H9 (cell line): ENCODE data around the gene GRIA4. TPM values are rescaled to one million over a fixed set of nuclear protein-coding genes. Genes with fewer than 3 reads are reported as not detected.

Experiments
- DNase-seq: peaks from one replicate; pipeline ENCODE4 v3.0.0-alpha.2; 2017
- H2AFZ ChIP-seq: one replicate; pipeline ENCODE4 v1.6.1; 2013; ENCODE audit warnings: mild to moderate bottlenecking, low read length, control low read depth, moderate library complexity
- H2AK5ac ChIP-seq: 2 replicates; pipeline ENCODE4 v1.6.1; 2013; ENCODE audit warnings: low read length, control low read depth, mixed read lengths; ENCODE audit not compliant: insufficient read length
- H2BK120ac ChIP-seq: one replicate; pipeline ENCODE4 v1.6.1; 2013; ENCODE audit warnings: low read depth, mild to moderate bottlenecking, low read length, control low read depth, inconsistent platforms; ENCODE audit not compliant: poor library complexity, severe bottlenecking
- H2BK12ac ChIP-seq: 2 replicates; pipeline ENCODE4 v1.6.1; 2013; ENCODE audit warnings: low read length, control low read depth, mixed read lengths, low read depth; ENCODE audit not compliant: insufficient read length
- H2BK15ac ChIP-seq: 2 replicates; pipeline ENCODE4 v1.6.1; 2013; ENCODE audit warnings: low read depth, low read length, control low read depth
- H2BK20ac ChIP-seq: one replicate; pipeline ENCODE4 v1.6.1; 2013; ENCODE audit warnings: low read depth, mild to moderate bottlenecking, low read length, control low read depth, inconsistent platforms; ENCODE audit not compliant: poor library complexity, severe bottlenecking
- H2BK5ac ChIP-seq: 2 replicates; pipeline ENCODE4 v1.6.1; 2013; ENCODE audit warnings: low read length, control low read depth, mixed read lengths; ENCODE audit not compliant: insufficient read length
- H3K14ac ChIP-seq: 2 replicates; pipeline ENCODE4 v1.6.1; 2013; ENCODE audit warnings: low read length, control low read depth; ENCODE audit not compliant: insufficient read depth
- H3K18ac ChIP-seq: 2 replicates; pipeline ENCODE4 v1.6.1; 2013; ENCODE audit warnings: low read depth, mild to moderate bottlenecking, mixed read lengths, low read length, control low read depth; ENCODE audit not compliant: insufficient read length
- H3K23ac ChIP-seq: 2 replicates; pipeline ENCODE4 v1.6.1; 2013; ENCODE audit warnings: low read length, control low read depth, mixed read lengths, low read depth; ENCODE audit not compliant: insufficient read length
- H3K23me2 ChIP-seq: 2 replicates; pipeline ENCODE4 v1.6.1; 2013; ENCODE audit warnings: low read depth, mild to moderate bottlenecking, mixed read lengths, low read length, control low read depth; ENCODE audit not compliant: insufficient read length, poor library complexity, severe bottlenecking
- H3K27ac ChIP-seq: 2 replicates; pipeline ENCODE4 v1.5.1; 2013; ENCODE audit warnings: low read length, control low read depth, mixed read lengths, low read depth; ENCODE audit not compliant: insufficient read length
- H3K27me3 ChIP-seq: 2 replicates; pipeline ENCODE4 v1.6.1; 2013; ENCODE audit warnings: low read length, control low read depth, inconsistent platforms; ENCODE audit not compliant: insufficient read depth
- H3K4ac ChIP-seq: 2 replicates; pipeline ENCODE4 v1.6.1; 2013; ENCODE audit warnings: low read depth, mild to moderate bottlenecking, control low read depth, inconsistent platforms, low read length, moderate library complexity
- H3K4me1 ChIP-seq: 2 replicates; pipeline ENCODE4 v1.6.1; 2013; ENCODE audit warnings: low read length, control low read depth, inconsistent platforms; ENCODE audit not compliant: insufficient read depth
- H3K4me2 ChIP-seq: 2 replicates; pipeline ENCODE4 v1.6.1; 2013; ENCODE audit warnings: low read length, control low read depth, mixed read lengths; ENCODE audit not compliant: insufficient read length, insufficient read depth
- H3K56ac ChIP-seq: 2 replicates; pipeline ENCODE4 v1.6.1; 2013; ENCODE audit warnings: low read depth, mild to moderate bottlenecking, mixed read lengths, low read length, control low read depth; ENCODE audit not compliant: insufficient read length
- H3K79me1 ChIP-seq: 2 replicates; pipeline ENCODE4 v1.6.1; 2013; ENCODE audit warnings: low read depth, mild to moderate bottlenecking, moderate library complexity, low read length, control low read depth, inconsistent platforms; ENCODE audit not compliant: insufficient read depth, poor library complexity, severe bottlenecking
- H3K79me2 ChIP-seq: 2 replicates; pipeline ENCODE4 v1.6.1; 2013; ENCODE audit warnings: low read length, control low read depth, inconsistent platforms; ENCODE audit not compliant: insufficient read depth
- H3K9ac ChIP-seq: 2 replicates; pipeline ENCODE4 v1.6.1; 2013; ENCODE audit warnings: low read length, control low read depth, mixed read lengths; ENCODE audit not compliant: insufficient read length; ENCODE audit errors: extremely low read depth
- H3K9me3 ChIP-seq: one replicate; pipeline ENCODE4 v1.6.1; 2013; ENCODE audit warnings: low read depth, low read length, inconsistent platforms; ENCODE audit not compliant: control insufficient read depth
- H3T11ph ChIP-seq: one replicate; pipeline ENCODE4 v1.6.1; 2013; ENCODE audit warnings: mild to moderate bottlenecking, low read length, control low read depth, inconsistent platforms
- H4K20me1 ChIP-seq: one replicate; pipeline ENCODE4 v1.6.1; 2013; ENCODE audit not compliant: control insufficient read depth, insufficient read length, insufficient read depth
- H4K5ac ChIP-seq: 2 replicates; pipeline ENCODE4 v1.6.1; 2013; ENCODE audit warnings: low read depth, mild to moderate bottlenecking, mixed read lengths, low read length, control low read depth; ENCODE audit not compliant: insufficient read length
- H4K8ac ChIP-seq: replicated peaks from 2 replicates; pipeline ENCODE4 v1.6.1; 2013; ENCODE audit warnings: low read length, control low read depth, mixed read lengths, low read depth; ENCODE audit not compliant: insufficient read length
- H4K91ac ChIP-seq: 2 replicates; pipeline ENCODE4 v1.6.1; 2013; ENCODE audit warnings: low read depth, mild to moderate bottlenecking, moderate library complexity, mixed read lengths, low read length, control low read depth; ENCODE audit not compliant: insufficient read length
- H3K27ac Mint-ChIP-seq, 3 experiments: 2 replicates in 2 of 3; 3 replicates in 1 of 3; pipeline ENCODE4 v1.8.0; 2020 to 2021; ENCODE audit warnings: mixed read lengths in 3 of 3, mild to moderate bottlenecking in 1 of 3, moderate library complexity in 1 of 3
- H3K27me3 Mint-ChIP-seq: 2 replicates; pipeline ENCODE4 v1.8.0; 2021; ENCODE audit warnings: low read depth, mild to moderate bottlenecking, moderate library complexity, mixed read lengths
- H3K36me3 Mint-ChIP-seq, 3 experiments: 2 replicates in 2 of 3; 3 replicates in 1 of 3; pipeline ENCODE4 v1.8.0; 2020 to 2021; ENCODE audit warnings: low read depth in 3 of 3, mixed read lengths in 3 of 3; ENCODE audit not compliant: insufficient read depth in 1 of 3
- H3K4me1 Mint-ChIP-seq, 2 experiments: 2 replicates each; pipeline ENCODE4 v1.8.0; 2020; ENCODE audit warnings: mixed read lengths in 2 of 2
- H3K4me3 Mint-ChIP-seq, 2 experiments: 2 replicates in 1 of 2; 3 replicates in 1 of 2; pipeline ENCODE4 v1.8.0; 2020 to 2021; ENCODE audit warnings: mild to moderate bottlenecking in 2 of 2, mixed read lengths in 2 of 2, moderate library complexity in 1 of 2
- H3K9me3 Mint-ChIP-seq, 2 experiments: 2 replicates in 1 of 2; 3 replicates in 1 of 2; pipeline ENCODE4 v1.8.0; 2020; ENCODE audit warnings: mild to moderate bottlenecking in 2 of 2, mixed read lengths in 2 of 2, moderate library complexity in 1 of 2
- CTCF ChIP-seq: fragments of 200-600 bp; sonication (generic); conservative IDR thresholded peaks from 3 replicates; pipeline ENCODE4 v1.8.0; 2021; ENCODE audit warnings: antibody characterized with exemption, mild to moderate bottlenecking
- WGBS: extraction: QIAGEN DNeasy Blood & Tissue Kit; methylation state at CpG from one replicate; pipeline ENCODE4 v1.1.7; 2013; ENCODE audit warnings: missing lambda C conversion rate, low lambda C conversion rate, mixed read lengths; ENCODE audit not compliant: insufficient read length; ENCODE audit errors: extremely low coverage; 5-methylcytosine and 5-hydroxymethylcytosine counted together
- total RNA-seq: library from RNA; stranded (reverse); gene quantifications from 2 replicates; pipeline ENCODE4 v1.2.1, GENCODE V29; 2021

The GRIA4 gene
- total RNA-seq, 1 experiment from 2014 or later: 0.83 TPM

DNA sequence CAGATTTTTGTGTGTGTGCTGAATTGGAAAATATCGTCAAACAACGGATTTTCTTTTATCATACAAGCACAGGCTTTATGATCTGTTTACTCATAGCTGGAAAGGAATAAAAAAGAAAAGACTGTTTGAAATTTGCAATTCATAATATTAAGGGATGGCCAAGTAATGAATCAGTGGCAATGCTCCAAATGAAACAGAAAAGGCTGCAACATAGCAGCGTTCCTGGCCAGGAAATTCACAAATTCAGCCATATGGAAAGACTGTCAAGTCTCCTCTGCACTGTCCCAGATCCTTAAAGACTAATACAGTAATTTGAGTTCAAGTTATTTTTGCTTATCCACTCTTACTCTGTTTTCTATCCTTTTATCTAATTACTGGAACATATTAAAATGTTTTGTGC, 313.9 kb downstream of the GRIA4 start:
- Histone ChIP-seq H2BK120ac (no peak overlapping the region), H3K4me2 (no peak overlapping the region), H2BK5ac (no peak overlapping the region), H4K20me1 (no peaks in the 10 kb centered on the region), H3K79me2 (no peaks in the 10 kb centered on the region), H2AK5ac (no peak overlapping the region), H4K91ac (no peak overlapping the region), H3K14ac (no peak overlapping the region), H3K18ac (no peak overlapping the region), H4K8ac (no peak overlapping the region), H3K23ac (no peak overlapping the region), H3K23me2 (no peaks in the 10 kb centered on the region), H2BK20ac (no peak overlapping the region), H3K9me3 (no peaks in the 10 kb centered on the region), H3K27me3 (no peaks in the 10 kb centered on the region), H3K27ac (no peak overlapping the region), H3K4me1 (no peaks in the 10 kb centered on the region), H3K9ac (no peak overlapping the region), H3K4ac (no peak overlapping the region), H4K5ac (no peak overlapping the region), H2BK12ac (no peak overlapping the region), H2BK15ac (no peak overlapping the region), H3K56ac (no peak overlapping the region), H3K79me1 (no peaks in the 10 kb centered on the region), H3T11ph (no peak overlapping the region), H2AFZ (no peak overlapping the region)
- Mint-ChIP-seq H3K36me3 (no peaks in the 10 kb centered on the region), H3K27me3 (no peaks in the 10 kb centered on the region), H3K4me1 (peaks cover 3 to 5% of the 10 kb centered on the region in 2 experiments), H3K9me3 (no peaks in the 10 kb centered on the region), H3K27ac (no peak overlapping the region), H3K4me3 (no peak overlapping the region)
- TF ChIP-seq CTCF: no peak
- no CpG with 5 or more reads among the region's 3 CpGs for WGBS
- no peak for DNase-seq
